ENCODE measurements around the gene ZNF488.
"Not testable (repeated sequence)": the region's sequence is repeated elsewhere in the genome, so short reads cannot be mapped to it uniquely, and the experiment has no call there.

ZNF488 gene

GRCh38 chr10:47419421-47419820 is 35.3 kb upstream of the ZNF488 start:
- no peaks in the 10 kb centered on the region for H3K9me3 ChIP-seq (ENCODE audit: control insufficient read depth, insufficient read depth, low read length)
- H4K20me1 ChIP-seq (ENCODE audit: control insufficient read depth, insufficient read depth, low read depth, low read length), result no peaks in the 10 kb centered on the region
- TF ChIP-seq, protein P1, sequence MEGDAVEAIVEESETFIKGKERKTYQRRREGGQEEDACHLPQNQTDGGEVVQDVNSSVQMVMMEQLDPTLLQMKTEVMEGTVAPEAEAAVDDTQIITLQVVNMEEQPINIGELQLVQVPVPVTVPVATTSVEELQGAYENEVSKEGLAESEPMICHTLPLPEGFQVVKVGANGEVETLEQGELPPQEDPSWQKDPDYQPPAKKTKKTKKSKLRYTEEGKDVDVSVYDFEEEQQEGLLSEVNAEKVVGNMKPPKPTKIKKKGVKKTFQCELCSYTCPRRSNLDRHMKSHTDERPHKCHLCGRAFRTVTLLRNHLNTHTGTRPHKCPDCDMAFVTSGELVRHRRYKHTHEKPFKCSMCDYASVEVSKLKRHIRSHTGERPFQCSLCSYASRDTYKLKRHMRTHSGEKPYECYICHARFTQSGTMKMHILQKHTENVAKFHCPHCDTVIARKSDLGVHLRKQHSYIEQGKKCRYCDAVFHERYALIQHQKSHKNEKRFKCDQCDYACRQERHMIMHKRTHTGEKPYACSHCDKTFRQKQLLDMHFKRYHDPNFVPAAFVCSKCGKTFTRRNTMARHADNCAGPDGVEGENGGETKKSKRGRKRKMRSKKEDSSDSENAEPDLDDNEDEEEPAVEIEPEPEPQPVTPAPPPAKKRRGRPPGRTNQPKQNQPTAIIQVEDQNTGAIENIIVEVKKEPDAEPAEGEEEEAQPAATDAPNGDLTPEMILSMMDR (IDR thresholded peaks at IDR 0.05; ENCODE audit: low read depth, low read length, poor library complexity, severe bottlenecking), result no peak
- TF ChIP-seq EZH2phosphoT487 (IDR thresholded peaks at IDR 0.05; ENCODE audit: borderline replicate concordance, low read length), result no peak
- H3K36me3 ChIP-seq (ENCODE audit: control insufficient read depth, low read length), result no peaks in the 10 kb centered on the region
- no peak overlapping the region for H3K27ac ChIP-seq (ENCODE audit: low read depth, low read length)
- H3K4me1 ChIP-seq (ENCODE audit: control insufficient read depth, low read length), result no peaks in the 10 kb centered on the region
- no peak overlapping the region for H3K4me2 ChIP-seq (ENCODE audit: low read length)
- H3K4me3 ChIP-seq (ENCODE audit: low read length), result no peak overlapping the region
- no peaks in the 10 kb centered on the region for H3K9me2 ChIP-seq (replicated peaks; ENCODE audit: control insufficient read depth, low read length)
- no peaks in the 10 kb centered on the region for H3K27me3 ChIP-seq (ENCODE audit: control insufficient read depth, low read length)
- H3F3A ChIP-seq (ENCODE audit: control insufficient read depth, insufficient read depth), result no peaks in the 10 kb centered on the region
- H3K79me2 ChIP-seq (ENCODE audit: control insufficient read depth, low read length), result no peaks in the 10 kb centered on the region

- Histone ChIP-seq H3K4me1 (ENCODE audit: control insufficient read depth, low read length) (no peaks in the 10 kb centered on the region), H3K36me3 (ENCODE audit: control insufficient read depth, low read length) (no peaks in the 10 kb centered on the region), H3K4me2 (ENCODE audit: low read length) (no peak overlapping the region), H4K20me1 (ENCODE audit: control insufficient read depth, insufficient read depth, low read depth, low read length) (no peaks in the 10 kb centered on the region), H3K27me3 (ENCODE audit: control insufficient read depth, low read length) (no peaks in the 10 kb centered on the region), H3F3A (ENCODE audit: control insufficient read depth, insufficient read depth) (no peaks in the 10 kb centered on the region), H3K9me3 (ENCODE audit: control insufficient read depth, insufficient read depth, low read length) (no peaks in the 10 kb centered on the region), H3K4me3 (ENCODE audit: low read length) (no peak overlapping the region), H3K27ac (ENCODE audit: low read depth, low read length) (no peak overlapping the region), H3K9me2 (replicated peaks; ENCODE audit: control insufficient read depth, low read length) (no peaks in the 10 kb centered on the region), H3K79me2 (ENCODE audit: control insufficient read depth, low read length) (no peaks in the 10 kb centered on the region)
- TF ChIP-seq EZH2phosphoT487 (IDR thresholded peaks at IDR 0.05; ENCODE audit: borderline replicate concordance, low read length), result no peak
- TF ChIP-seq, protein P1 (IDR thresholded peaks at IDR 0.05; ENCODE audit: low read depth, low read length, poor library complexity, severe bottlenecking), result no peak
These were observed 34.9 kb upstream of the ZNF488 start for GRCh38 chr10:47418966-47419365.

DNA sequence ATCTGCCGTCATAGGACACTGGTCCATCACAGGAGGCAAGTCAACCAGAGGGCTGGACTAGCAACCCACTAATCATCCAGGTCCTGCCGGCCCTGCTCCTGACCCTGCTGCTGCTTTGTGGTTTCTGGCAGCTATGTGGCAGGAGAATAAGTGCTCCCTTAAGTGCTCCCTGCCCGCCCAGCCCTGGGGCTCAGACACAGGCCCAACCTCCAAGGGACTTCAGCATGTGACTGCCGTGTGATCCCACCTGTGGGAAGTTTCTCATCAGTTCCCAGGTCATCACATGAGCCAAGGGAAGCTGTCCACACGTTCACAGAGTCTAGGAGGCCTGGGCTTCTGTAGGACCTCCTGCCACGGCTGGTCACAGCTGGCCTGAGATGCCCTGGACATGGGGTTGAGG is 34.2 kb upstream of the ZNF488 start:
- Histone ChIP-seq H3F3A (ENCODE audit: control insufficient read depth, insufficient read depth) (no peaks in the 10 kb centered on the region), H3K4me1 (ENCODE audit: control insufficient read depth, low read length) (no peaks in the 10 kb centered on the region), H3K4me3 (ENCODE audit: low read length) (no peak overlapping the region), H3K4me2 (ENCODE audit: low read length) (no peak overlapping the region), H3K36me3 (ENCODE audit: control insufficient read depth, low read length) (no peaks in the 10 kb centered on the region), H3K9me3 (ENCODE audit: control insufficient read depth, insufficient read depth, low read length) (no peaks in the 10 kb centered on the region), H3K27ac (ENCODE audit: low read depth, low read length) (no peak overlapping the region), H4K20me1 (ENCODE audit: control insufficient read depth, insufficient read depth, low read depth, low read length) (no peaks in the 10 kb centered on the region), H3K79me2 (ENCODE audit: control insufficient read depth, low read length) (no peaks in the 10 kb centered on the region), H3K9me2 (replicated peaks; ENCODE audit: control insufficient read depth, low read length) (no peaks in the 10 kb centered on the region), H3K27me3 (ENCODE audit: control insufficient read depth, low read length) (no peaks in the 10 kb centered on the region)
- TF ChIP-seq, protein P1 (IDR thresholded peaks at IDR 0.05; ENCODE audit: low read depth, low read length, poor library complexity, severe bottlenecking), result no peak
- TF ChIP-seq EZH2phosphoT487 (IDR thresholded peaks at IDR 0.05; ENCODE audit: borderline replicate concordance, low read length), result no peak

- not testable (repeated sequence) for H3K9me3 ChIP-seq (ENCODE audit: control insufficient read depth, insufficient read depth, low read length); H3K27ac ChIP-seq (ENCODE audit: low read depth, low read length); H3K4me1 ChIP-seq (ENCODE audit: control insufficient read depth, low read length); H3F3A ChIP-seq (ENCODE audit: control insufficient read depth, insufficient read depth); H3K36me3 ChIP-seq (ENCODE audit: control insufficient read depth, low read length); H3K9me2 ChIP-seq (replicated peaks; ENCODE audit: control insufficient read depth, low read length); H4K20me1 ChIP-seq (ENCODE audit: control insufficient read depth, insufficient read depth, low read depth, low read length); H3K4me3 ChIP-seq (ENCODE audit: low read length); H3K4me2 ChIP-seq (ENCODE audit: low read length); H3K27me3 ChIP-seq (ENCODE audit: control insufficient read depth, low read length); H3K79me2 ChIP-seq (ENCODE audit: control insufficient read depth, low read length)
These were observed 32.5 kb upstream of the ZNF488 start for GRCh38 chr10:47416305-47417218.
